Measurements from ENCODE around the gene PTAR1. TPM values are rescaled to one million over a fixed set of nuclear protein-coding genes. Genes with fewer than 3 reads are reported as not detected.

Gene PTAR1
- total and polyA plus RNA-seq, 4 donors = 8.6 to 177 (median 25.9) TPM

DNA sequence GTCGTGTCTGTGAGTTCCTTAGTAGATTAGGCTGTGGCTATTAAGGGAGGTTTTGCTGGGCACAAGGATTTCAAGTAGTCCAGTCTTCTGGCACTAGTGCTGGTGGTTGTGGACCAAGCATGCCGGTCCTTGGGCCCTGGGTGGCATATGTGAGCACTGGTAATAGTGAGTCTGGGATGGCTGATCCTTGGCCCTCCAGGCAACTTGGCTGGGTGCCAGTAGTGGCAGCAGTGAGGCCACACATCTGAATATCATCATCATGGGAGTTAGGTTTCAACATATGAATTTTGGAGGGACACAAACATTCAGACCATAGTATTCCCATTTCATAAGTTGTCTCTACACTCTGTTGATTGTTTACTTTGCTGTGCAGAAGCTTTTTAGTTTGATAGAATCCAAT lies 62.3 kb downstream of the PTAR1 start:
- 88 to 89% methylated on average over 2 of the region's 2 CpGs for WGBS, 2 donors
- Histone ChIP-seq H3K4me1 (ENCODE audit: control insufficient read depth in 5 of 5, insufficient read depth in 5 of 5, low read length in 5 of 5) (no peaks in the 10 kb centered on the region), H3K27ac (ENCODE audit: low read depth in 1 of 2, low read length in 1 of 2) (no peak overlapping the region), H3K4me3 (no peak overlapping the region), H3K36me3 (ENCODE audit: control insufficient read depth in 4 of 4, insufficient read depth in 4 of 4, low read length in 4 of 4) (no peaks in the 10 kb centered on the region), H3K9ac (ENCODE audit: insufficient read depth in 1 of 2, low read length in 2 of 2) (no peak overlapping the region), H3K9me3 (ENCODE audit: control insufficient read depth in 4 of 4, insufficient read depth in 3 of 4, low read length in 3 of 4) (peaks cover 0 to 9% (median 4%) of the 10 kb centered on the region in 4 donors), H3K27me3 (ENCODE audit: control insufficient read depth in 3 of 3, insufficient read depth in 3 of 3, low read length in 2 of 3) (no peaks in the 10 kb centered on the region)
- DNase-seq (no peak), ATAC-seq (ENCODE audit: insufficient read depth, low FRiP score) (no peak)
- TF ChIP-seq, protein P1, sequence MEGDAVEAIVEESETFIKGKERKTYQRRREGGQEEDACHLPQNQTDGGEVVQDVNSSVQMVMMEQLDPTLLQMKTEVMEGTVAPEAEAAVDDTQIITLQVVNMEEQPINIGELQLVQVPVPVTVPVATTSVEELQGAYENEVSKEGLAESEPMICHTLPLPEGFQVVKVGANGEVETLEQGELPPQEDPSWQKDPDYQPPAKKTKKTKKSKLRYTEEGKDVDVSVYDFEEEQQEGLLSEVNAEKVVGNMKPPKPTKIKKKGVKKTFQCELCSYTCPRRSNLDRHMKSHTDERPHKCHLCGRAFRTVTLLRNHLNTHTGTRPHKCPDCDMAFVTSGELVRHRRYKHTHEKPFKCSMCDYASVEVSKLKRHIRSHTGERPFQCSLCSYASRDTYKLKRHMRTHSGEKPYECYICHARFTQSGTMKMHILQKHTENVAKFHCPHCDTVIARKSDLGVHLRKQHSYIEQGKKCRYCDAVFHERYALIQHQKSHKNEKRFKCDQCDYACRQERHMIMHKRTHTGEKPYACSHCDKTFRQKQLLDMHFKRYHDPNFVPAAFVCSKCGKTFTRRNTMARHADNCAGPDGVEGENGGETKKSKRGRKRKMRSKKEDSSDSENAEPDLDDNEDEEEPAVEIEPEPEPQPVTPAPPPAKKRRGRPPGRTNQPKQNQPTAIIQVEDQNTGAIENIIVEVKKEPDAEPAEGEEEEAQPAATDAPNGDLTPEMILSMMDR (IDR thresholded peaks at IDR 0.05; ENCODE audit: control extremely low read depth, extremely low read depth) = no peak

DNA sequence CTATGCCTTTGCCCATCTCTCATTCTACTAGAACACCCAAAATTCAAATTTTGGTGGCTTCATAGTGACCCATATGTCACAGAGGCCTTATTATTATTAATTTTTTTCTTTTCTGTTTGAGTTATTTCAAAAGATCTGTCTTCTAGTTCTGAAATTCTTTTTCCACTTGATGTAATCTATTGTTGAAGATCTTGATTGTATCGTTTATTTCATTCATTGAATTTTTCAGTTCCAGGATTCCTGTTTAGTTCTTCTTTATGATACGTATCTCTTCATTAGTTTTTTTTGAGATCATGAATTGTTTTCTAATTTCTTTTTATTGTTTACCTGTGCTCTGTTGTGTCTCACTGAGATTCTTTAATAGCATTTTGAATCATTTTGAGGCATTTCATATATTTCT lies 63.0 kb downstream of the PTAR1 start:
- H3K9ac ChIP-seq (ENCODE audit: insufficient read depth in 1 of 2, low read length in 2 of 2) = no peak overlapping the region
- no peaks in the 10 kb centered on the region for H3K4me1 ChIP-seq (ENCODE audit: control insufficient read depth in 5 of 5, insufficient read depth in 5 of 5, low read length in 5 of 5)
- H3K36me3 ChIP-seq (ENCODE audit: control insufficient read depth in 4 of 4, insufficient read depth in 4 of 4, low read length in 4 of 4) = no peaks in the 10 kb centered on the region
- H3K27ac ChIP-seq (ENCODE audit: low read depth in 1 of 2, low read length in 1 of 2) = no peak overlapping the region
- H3K27me3 ChIP-seq (ENCODE audit: control insufficient read depth in 3 of 3, insufficient read depth in 3 of 3, low read length in 2 of 3) = no peaks in the 10 kb centered on the region
- TF ChIP-seq, protein P1 (IDR thresholded peaks at IDR 0.05; ENCODE audit: control extremely low read depth, extremely low read depth) = no peak
- 94% methylated on average over 2 of the region's 2 CpGs for WGBS, 2 donors
- ATAC-seq (ENCODE audit: insufficient read depth, low FRiP score) (no peak), DNase-seq (no peak)
- H3K4me3 ChIP-seq = no peak overlapping the region
- H3K9me3 ChIP-seq (ENCODE audit: control insufficient read depth in 4 of 4, insufficient read depth in 3 of 4, low read length in 3 of 4) = peaks cover 0 to 10% (median 4%) of the 10 kb centered on the region in 4 donors

DNA sequence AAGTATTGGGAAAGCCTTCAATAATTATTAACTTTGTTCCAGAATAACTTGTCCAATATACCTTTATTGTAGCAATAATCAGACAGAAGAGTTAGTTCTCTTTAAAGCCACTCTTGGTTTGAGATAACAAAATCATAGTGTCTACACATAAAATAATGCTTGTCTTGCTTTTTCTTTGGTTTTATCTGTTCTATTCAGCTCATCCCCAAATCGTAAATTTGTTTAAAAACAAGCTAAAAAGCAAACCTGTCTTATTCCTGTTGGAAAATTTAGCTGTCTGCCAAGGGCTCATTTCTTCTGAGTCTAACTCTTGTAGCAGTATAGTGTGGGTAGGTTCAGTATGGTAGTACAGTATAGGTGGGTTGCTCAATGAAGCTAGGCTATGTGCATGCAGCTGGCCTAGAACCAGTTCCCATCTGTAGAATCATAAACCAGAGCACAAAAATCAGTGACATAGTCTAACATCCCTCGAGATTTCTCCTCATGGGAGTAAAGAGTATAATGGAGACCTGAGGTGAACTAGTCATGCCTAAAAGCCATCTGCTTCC lies 69.7 kb downstream of the PTAR1 start:
- Histone ChIP-seq H3K4me1 (ENCODE audit: control insufficient read depth in 5 of 5, insufficient read depth in 5 of 5, low read length in 5 of 5) (no peaks in the 10 kb centered on the region), H3K9ac (ENCODE audit: insufficient read depth in 1 of 2, low read length in 2 of 2) (no peak overlapping the region), H3K27ac (ENCODE audit: low read depth in 1 of 2, low read length in 1 of 2) (no peak overlapping the region), H3K9me3 (ENCODE audit: control insufficient read depth in 4 of 4, insufficient read depth in 3 of 4, low read length in 3 of 4) (peaks cover 0 to 4% (median 1%) of the 10 kb centered on the region in 4 donors), H3K4me3 (no peak overlapping the region), H3K36me3 (ENCODE audit: control insufficient read depth in 4 of 4, insufficient read depth in 4 of 4, low read length in 4 of 4) (no peaks in the 10 kb centered on the region), H3K27me3 (ENCODE audit: control insufficient read depth in 3 of 3, insufficient read depth in 3 of 3, low read length in 2 of 3) (no peaks in the 10 kb centered on the region)
- ATAC-seq (ENCODE audit: insufficient read depth, low FRiP score) (no peak), DNase-seq (no peak)
- TF ChIP-seq, protein P1 (IDR thresholded peaks at IDR 0.05; ENCODE audit: control extremely low read depth, extremely low read depth) = no peak
- WGBS, 2 donors = 74 to 82% methylated on average over 2 of the region's 2 CpGs

DNA sequence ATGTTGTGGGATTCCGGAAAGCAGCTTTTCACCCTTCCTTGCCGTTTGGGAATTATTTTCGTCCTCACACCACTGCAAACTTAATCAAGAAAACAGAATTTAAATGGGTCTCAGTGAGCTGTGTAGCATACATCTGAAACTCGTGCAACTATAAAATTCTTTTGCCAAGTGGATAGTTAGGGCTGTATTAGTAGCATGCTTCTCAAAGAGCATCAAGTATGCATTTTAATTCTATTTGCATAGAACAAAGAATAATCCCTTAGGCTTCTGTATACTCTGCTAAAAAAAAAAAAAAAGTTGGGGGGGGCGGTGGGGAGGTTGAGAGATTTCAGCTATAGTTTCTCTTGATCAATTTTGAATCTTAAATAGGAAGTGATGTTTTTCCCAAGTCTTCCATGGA lies 75.9 kb downstream of the PTAR1 start:
- H3K9me3 ChIP-seq (ENCODE audit: control insufficient read depth in 4 of 4, insufficient read depth in 3 of 4, low read length in 3 of 4) = no peaks in the 10 kb centered on the region
- TF ChIP-seq, protein P1 (IDR thresholded peaks at IDR 0.05; ENCODE audit: control extremely low read depth, extremely low read depth) = no peak
- 80 to 91% methylated on average over 5 of the region's 5 CpGs for WGBS, 2 donors
- H3K27me3 ChIP-seq (ENCODE audit: control insufficient read depth in 3 of 3, insufficient read depth in 3 of 3, low read length in 2 of 3) = no peaks in the 10 kb centered on the region
- H3K36me3 ChIP-seq (ENCODE audit: control insufficient read depth in 4 of 4, insufficient read depth in 4 of 4, low read length in 4 of 4) = no peaks in the 10 kb centered on the region
- no peak overlapping the region for H3K4me3 ChIP-seq
- H3K9ac ChIP-seq (ENCODE audit: insufficient read depth in 1 of 2, low read length in 2 of 2) = no peak overlapping the region
- H3K4me1 ChIP-seq (ENCODE audit: control insufficient read depth in 5 of 5, insufficient read depth in 5 of 5, low read length in 5 of 5) = no peaks in the 10 kb centered on the region
- H3K27ac ChIP-seq (ENCODE audit: low read depth in 1 of 2, low read length in 1 of 2) = no peak overlapping the region
- ATAC-seq (ENCODE audit: insufficient read depth, low FRiP score) (no peak), DNase-seq (no peak)
